ENCODE measurements around the gene CEP57L1. TPM values are rescaled to one million over a fixed set of nuclear protein-coding genes. Genes with fewer than 3 reads are reported as not detected.

Gene CEP57L1
- total and polyA plus RNA-seq, 2 experiments from 2014 or later = 17.1 to 20.2 TPM

DNA sequence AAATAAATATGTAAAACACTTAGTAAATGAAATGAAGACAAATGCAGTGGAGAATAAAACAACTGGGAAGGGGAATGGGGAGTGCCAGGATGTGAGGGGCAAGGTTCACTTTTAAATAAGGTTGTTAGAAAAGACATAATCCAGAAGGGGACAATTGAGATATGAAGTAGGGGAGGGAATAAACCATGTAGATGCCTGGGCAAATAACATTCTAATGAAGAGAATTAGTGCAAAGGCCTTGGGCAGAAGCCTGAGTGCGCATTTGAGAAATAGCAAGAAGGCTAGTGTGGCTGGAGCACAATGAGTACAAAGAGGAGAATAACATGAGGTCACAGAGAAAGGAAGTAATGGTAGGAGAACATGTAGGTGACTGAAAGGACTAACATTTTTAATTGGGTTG lies 2.4 kb downstream of the CEP57L1 start:
- no peak overlapping the region for H2AFZ ChIP-seq
- H3F3A ChIP-seq (replicated peaks; ENCODE audit: low read depth) = 0 out of 2 replicates have a peak, but pooled peaks cover 3% of the 10 kb centered on the region
- Mint-ChIP-seq H3K36me3 (ENCODE audit: low read depth) (no peaks in the 10 kb centered on the region), H3K27me3 (ENCODE audit: insufficient read depth, low read depth, poor library complexity) (peaks cover 4% of the 10 kb centered on the region), H3K9me3 (no peaks in the 10 kb centered on the region), H3K4me3 (no peak overlapping the region), H3K4me1 (peaks cover 13% of the 10 kb centered on the region; the same call in 2 of the 3 replicates), H3K27ac (no peak overlapping the region)
- H3K27ac ChIP-seq (ENCODE audit: low read depth) = no peak overlapping the region
- no peak for TF ChIP-seq POLR2AphosphoS5 (IDR thresholded peaks at IDR 0.05; ENCODE audit: low read depth)
- TF ChIP-seq EZH2phosphoT487 (IDR thresholded peaks at IDR 0.05; ENCODE audit: unreplicated experiment) = no peak
- TF ChIP-seq, protein P1, sequence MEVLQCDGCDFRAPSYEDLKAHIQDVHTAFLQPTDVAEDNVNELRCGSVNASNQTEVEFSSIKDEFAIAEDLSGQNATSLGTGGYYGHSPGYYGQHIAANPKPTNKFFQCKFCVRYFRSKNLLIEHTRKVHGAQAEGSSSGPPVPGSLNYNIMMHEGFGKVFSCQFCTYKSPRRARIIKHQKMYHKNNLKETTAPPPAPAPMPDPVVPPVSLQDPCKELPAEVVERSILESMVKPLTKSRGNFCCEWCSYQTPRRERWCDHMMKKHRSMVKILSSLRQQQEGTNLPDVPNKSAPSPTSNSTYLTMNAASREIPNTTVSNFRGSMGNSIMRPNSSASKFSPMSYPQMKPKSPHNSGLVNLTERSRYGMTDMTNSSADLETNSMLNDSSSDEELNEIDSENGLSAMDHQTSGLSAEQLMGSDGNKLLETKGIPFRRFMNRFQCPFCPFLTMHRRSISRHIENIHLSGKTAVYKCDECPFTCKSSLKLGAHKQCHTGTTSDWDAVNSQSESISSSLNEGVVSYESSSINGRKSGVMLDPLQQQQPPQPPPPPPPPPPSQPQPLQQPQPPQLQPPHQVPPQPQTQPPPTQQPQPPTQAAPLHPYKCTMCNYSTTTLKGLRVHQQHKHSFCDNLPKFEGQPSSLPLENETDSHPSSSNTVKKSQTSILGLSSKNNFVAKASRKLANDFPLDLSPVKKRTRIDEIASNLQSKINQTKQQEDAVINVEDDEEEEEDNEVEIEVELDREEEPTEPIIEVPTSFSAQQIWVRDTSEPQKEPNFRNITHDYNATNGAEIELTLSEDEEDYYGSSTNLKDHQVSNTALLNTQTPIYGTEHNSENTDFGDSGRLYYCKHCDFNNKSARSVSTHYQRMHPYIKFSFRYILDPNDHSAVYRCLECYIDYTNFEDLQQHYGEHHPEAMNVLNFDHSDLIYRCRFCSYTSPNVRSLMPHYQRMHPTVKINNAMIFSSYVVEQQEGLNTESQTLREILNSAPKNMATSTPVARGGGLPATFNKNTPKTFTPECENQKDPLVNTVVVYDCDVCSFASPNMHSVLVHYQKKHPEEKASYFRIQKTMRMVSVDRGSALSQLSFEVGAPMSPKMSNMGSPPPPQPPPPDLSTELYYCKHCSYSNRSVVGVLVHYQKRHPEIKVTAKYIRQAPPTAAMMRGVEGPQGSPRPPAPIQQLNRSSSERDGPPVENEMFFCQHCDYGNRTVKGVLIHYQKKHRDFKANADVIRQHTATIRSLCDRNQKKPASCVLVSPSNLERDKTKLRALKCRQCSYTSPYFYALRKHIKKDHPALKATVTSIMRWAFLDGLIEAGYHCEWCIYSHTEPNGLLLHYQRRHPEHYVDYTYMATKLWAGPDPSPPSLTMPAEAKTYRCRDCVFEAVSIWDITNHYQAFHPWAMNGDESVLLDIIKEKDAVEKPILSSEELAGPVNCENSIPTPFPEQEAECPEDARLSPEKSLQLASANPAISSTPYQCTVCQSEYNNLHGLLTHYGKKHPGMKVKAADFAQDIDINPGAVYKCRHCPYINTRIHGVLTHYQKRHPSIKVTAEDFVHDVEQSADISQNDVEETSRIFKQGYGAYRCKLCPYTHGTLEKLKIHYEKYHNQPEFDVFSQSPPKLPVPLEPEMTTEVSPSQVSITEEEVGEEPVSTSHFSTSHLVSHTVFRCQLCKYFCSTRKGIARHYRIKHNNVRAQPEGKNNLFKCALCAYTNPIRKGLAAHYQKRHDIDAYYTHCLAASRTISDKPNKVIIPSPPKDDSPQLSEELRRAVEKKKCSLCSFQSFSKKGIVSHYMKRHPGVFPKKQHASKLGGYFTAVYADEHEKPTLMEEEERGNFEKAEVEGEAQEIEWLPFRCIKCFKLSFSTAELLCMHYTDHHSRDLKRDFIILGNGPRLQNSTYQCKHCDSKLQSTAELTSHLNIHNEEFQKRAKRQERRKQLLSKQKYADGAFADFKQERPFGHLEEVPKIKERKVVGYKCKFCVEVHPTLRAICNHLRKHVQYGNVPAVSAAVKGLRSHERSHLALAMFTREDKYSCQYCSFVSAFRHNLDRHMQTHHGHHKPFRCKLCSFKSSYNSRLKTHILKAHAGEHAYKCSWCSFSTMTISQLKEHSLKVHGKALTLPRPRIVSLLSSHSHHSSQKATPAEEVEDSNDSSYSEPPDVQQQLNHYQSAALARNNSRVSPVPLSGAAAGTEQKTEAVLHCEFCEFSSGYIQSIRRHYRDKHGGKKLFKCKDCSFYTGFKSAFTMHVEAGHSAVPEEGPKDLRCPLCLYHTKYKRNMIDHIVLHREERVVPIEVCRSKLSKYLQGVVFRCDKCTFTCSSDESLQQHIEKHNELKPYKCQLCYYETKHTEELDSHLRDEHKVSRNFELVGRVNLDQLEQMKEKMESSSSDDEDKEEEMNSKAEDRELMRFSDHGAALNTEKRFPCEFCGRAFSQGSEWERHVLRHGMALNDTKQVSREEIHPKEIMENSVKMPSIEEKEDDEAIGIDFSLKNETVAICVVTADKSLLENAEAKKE (CRISPR knock-in tag; IDR thresholded peaks at IDR 0.05) = no peak
- no peak for TF ChIP-seq STAT1 (IDR thresholded peaks at IDR 0.05; ENCODE audit: unreplicated experiment)
- no peak for TF ChIP-seq REST (IDR thresholded peaks at IDR 0.05; ENCODE audit: unreplicated experiment)
- TF ChIP-seq, protein P2, sequence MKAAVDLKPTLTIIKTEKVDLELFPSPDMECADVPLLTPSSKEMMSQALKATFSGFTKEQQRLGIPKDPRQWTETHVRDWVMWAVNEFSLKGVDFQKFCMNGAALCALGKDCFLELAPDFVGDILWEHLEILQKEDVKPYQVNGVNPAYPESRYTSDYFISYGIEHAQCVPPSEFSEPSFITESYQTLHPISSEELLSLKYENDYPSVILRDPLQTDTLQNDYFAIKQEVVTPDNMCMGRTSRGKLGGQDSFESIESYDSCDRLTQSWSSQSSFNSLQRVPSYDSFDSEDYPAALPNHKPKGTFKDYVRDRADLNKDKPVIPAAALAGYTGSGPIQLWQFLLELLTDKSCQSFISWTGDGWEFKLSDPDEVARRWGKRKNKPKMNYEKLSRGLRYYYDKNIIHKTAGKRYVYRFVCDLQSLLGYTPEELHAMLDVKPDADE (IDR thresholded peaks at IDR 0.05) = no peak
- TF ChIP-seq ZNF114 (CRISPR knock-in tag; IDR thresholded peaks at IDR 0.05) = no peak
- TF ChIP-seq JUNB (IDR thresholded peaks at IDR 0.05; ENCODE audit: unreplicated experiment) = no peak
- TF ChIP-seq NANOG (IDR thresholded peaks at IDR 0.05; ENCODE audit: borderline replicate concordance) = no peak
- TF ChIP-seq, protein P3, sequence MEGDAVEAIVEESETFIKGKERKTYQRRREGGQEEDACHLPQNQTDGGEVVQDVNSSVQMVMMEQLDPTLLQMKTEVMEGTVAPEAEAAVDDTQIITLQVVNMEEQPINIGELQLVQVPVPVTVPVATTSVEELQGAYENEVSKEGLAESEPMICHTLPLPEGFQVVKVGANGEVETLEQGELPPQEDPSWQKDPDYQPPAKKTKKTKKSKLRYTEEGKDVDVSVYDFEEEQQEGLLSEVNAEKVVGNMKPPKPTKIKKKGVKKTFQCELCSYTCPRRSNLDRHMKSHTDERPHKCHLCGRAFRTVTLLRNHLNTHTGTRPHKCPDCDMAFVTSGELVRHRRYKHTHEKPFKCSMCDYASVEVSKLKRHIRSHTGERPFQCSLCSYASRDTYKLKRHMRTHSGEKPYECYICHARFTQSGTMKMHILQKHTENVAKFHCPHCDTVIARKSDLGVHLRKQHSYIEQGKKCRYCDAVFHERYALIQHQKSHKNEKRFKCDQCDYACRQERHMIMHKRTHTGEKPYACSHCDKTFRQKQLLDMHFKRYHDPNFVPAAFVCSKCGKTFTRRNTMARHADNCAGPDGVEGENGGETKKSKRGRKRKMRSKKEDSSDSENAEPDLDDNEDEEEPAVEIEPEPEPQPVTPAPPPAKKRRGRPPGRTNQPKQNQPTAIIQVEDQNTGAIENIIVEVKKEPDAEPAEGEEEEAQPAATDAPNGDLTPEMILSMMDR (conservative IDR thresholded peaks at IDR 0.05; ENCODE audit: low read depth in 2 of 2) = no peak
- no peak for TF ChIP-seq CREB1 (CRISPR knock-in tag; IDR thresholded peaks at IDR 0.05; ENCODE audit: low read depth)
- ATAC-seq = no peak
- H3K4me3 ChIP-seq = no peak overlapping the region
- H4K20me1 ChIP-seq (replicated peaks; ENCODE audit: insufficient read depth) = no peaks in the 10 kb centered on the region
- DNase-seq (ENCODE audit: low spot score) = no peak
- H3K4me2 ChIP-seq = no peak overlapping the region
- peaks cover 4% of the 10 kb centered on the region for H3K79me2 ChIP-seq (replicated peaks; ENCODE audit: insufficient read depth)
- H3K4me1 ChIP-seq (ENCODE audit: insufficient read depth) = peaks cover 8% of the 10 kb centered on the region
- H3K27me3 ChIP-seq (ENCODE audit: insufficient read depth) = no peaks in the 10 kb centered on the region
- H3K36me3 ChIP-seq (ENCODE audit: insufficient read depth) = no peaks in the 10 kb centered on the region
- H3K9me2 ChIP-seq (ENCODE audit: insufficient read depth) = no peaks in the 10 kb centered on the region

All from GM23338 (cell line).